HCT116 (cell line): ENCODE results near the gene ELF2. TPM values are rescaled to one million over a fixed set of nuclear protein-coding genes. Genes with fewer than 3 reads are reported as not detected.

Source experiments
- ATAC-seq: fragments of 200-7000 bp; cut with Tn5 transposase; 2 replicates; pipeline ENCODE4 v1.9.1; 2020; ENCODE audit warnings: mild to moderate bottlenecking, moderate library complexity
- BruUV-seq: library from RNA; stranded (reverse); fragments of 400-500 nt; replicated peaks from 2 replicates; lab custom pipeline; 2021; lab: Mats Ljungman, UMichigan
- CTCF ChIA-PET: fragments of 300-600 bp; sonication (Branson Sonifier 250); formaldehyde crosslinking; loops from one replicate; lab custom pipeline; 2021; ENCODE audit warnings: antibody characterized with exemption; lab: Charles Lee
- POLR2A ChIA-PET: fragments of 300-600, 350-600 bp; sonication (Branson Sonifier 250); formaldehyde crosslinking; loops from one replicate; lab custom pipeline; 2021; ENCODE audit warnings: antibody characterized with exemption; lab: Charles Lee
- RAD21 ChIA-PET, 2 experiments: fragments of 300-600 bp; sonication (Branson Sonifier 250); formaldehyde crosslinking; loops; one replicate each; lab custom pipeline; 2023; ENCODE audit warnings: low total read pairs in 2 of 2; ENCODE audit not compliant: uncharacterized antibody in 2 of 2, unreplicated experiment in 2 of 2, low non-redundant PET in 1 of 2; lab: Charles Lee
- DNase-seq: peaks from one replicate; pipeline ENCODE4 v3.0.0-alpha.2; 2010; ENCODE audit warnings: low read depth, low spot score
- H2AFZ ChIP-seq: fragments of 200-600 bp; shearing (Covaris generic), sonication (generic); 2 replicates; pipeline ENCODE4 v1.6.1; 2017; ENCODE audit warnings: low read depth, mixed run types, mixed read lengths, antibody characterized with exemption, low read length; ENCODE audit not compliant: poor library complexity, severe bottlenecking
- H3K27ac ChIP-seq: 2 replicates; pipeline ENCODE4 v1.5.1; 2012; ENCODE audit warnings: low read depth, low read length
- H3K27me3 ChIP-seq: fragments of 200-600 bp; sonication (generic); 2 replicates; pipeline ENCODE4 v1.6.1; 2016; ENCODE audit warnings: mixed run types, low read length, mixed read lengths; ENCODE audit not compliant: insufficient read depth
- H3K36me3 ChIP-seq, 2 experiments: fragments of 200-500 bp in 1 of 2; fragments of 200-600 bp in 1 of 2; sonication (Bioruptor generic) in 1 of 2; sonication (generic) in 1 of 2; 2 replicates each; pipeline versions ENCODE4 v1.5.1 to v1.6.1; 2014 to 2016; ENCODE audit warnings: low read length in 2 of 2, inconsistent platforms in 1 of 2, mixed read lengths in 1 of 2, mixed run types in 1 of 2; ENCODE audit not compliant: insufficient read depth in 2 of 2, control insufficient read depth in 1 of 2
- H3K4me1 ChIP-seq, 2 experiments: fragments of 200-600 bp in 1 of 2; sonication (generic) in 1 of 2; 2 replicates each; pipeline versions ENCODE4 v1.5.1 to v1.6.1; 2012 to 2017; ENCODE audit warnings: low read length in 2 of 2, inconsistent platforms in 1 of 2, mild to moderate bottlenecking in 1 of 2, mixed read lengths in 1 of 2, mixed run types in 1 of 2, moderate library complexity in 1 of 2; ENCODE audit not compliant: insufficient read depth in 2 of 2, control insufficient read depth in 1 of 2
- H3K4me2 ChIP-seq: fragments of 200-600 bp; sonication (generic); 2 replicates; pipeline ENCODE4 v1.6.1; 2017; ENCODE audit warnings: mixed run types, low read length, mixed read lengths
- H3K4me3 ChIP-seq, 2 experiments: fragments of 200-600 bp in 1 of 2; sonication (generic) in 1 of 2; replicated peaks in 1 of 2; 2 replicates each; pipeline ENCODE4 v1.5.1; 2011 to 2016; ENCODE audit warnings: low read length in 2 of 2, control low read depth in 1 of 2, low read depth in 1 of 2, mild to moderate bottlenecking in 1 of 2, mixed read lengths in 1 of 2, mixed run types in 1 of 2
- H3K79me2 ChIP-seq: fragments of 200-600 bp; sonication (generic); 2 replicates; pipeline ENCODE4 v1.6.1; 2017; ENCODE audit warnings: mild to moderate bottlenecking, mixed run types, low read length, moderate library complexity, mixed read lengths; ENCODE audit not compliant: insufficient read depth
- H3K9ac ChIP-seq: fragments of 200-600 bp; sonication (generic); 2 replicates; pipeline ENCODE4 v1.6.1; 2016; ENCODE audit warnings: low read length, mixed read lengths
- H3K9me2 ChIP-seq: fragments of 200-600 bp; sonication (generic), shearing (Covaris generic); 2 replicates; pipeline ENCODE4 v1.6.1; 2017; ENCODE audit warnings: mixed run types, mild to moderate bottlenecking, moderate library complexity; ENCODE audit not compliant: insufficient read depth
- H3K9me3 ChIP-seq, 2 experiments: fragments of 200-500 bp in 1 of 2; fragments of 200-600 bp in 1 of 2; sonication (Bioruptor generic) in 1 of 2; sonication (generic) in 1 of 2; 2 replicates each; pipeline ENCODE4 v1.6.1; 2014 to 2017; ENCODE audit warnings: low read length in 2 of 2, mixed read lengths in 2 of 2, inconsistent platforms in 1 of 2, low read depth in 1 of 2, mild to moderate bottlenecking in 1 of 2, mixed run types in 1 of 2, moderate library complexity in 1 of 2; ENCODE audit not compliant: control insufficient read depth in 1 of 2, insufficient read depth in 1 of 2
- H4K20me1 ChIP-seq: fragments of 200-600 bp; sonication (generic), shearing (Covaris generic); 2 replicates; pipeline ENCODE4 v1.6.1; 2017; ENCODE audit warnings: mixed run types, mild to moderate bottlenecking, moderate library complexity; ENCODE audit not compliant: insufficient read depth
- CEBPB ChIP-seq: IDR thresholded peaks from 2 replicates; pipeline ENCODE4 v1.6.1; 2012; ENCODE audit warnings: low read depth
- ELF1 ChIP-seq: IDR thresholded peaks from 2 replicates; pipeline ENCODE4 v1.6.1; 2012; ENCODE audit warnings: low read depth, borderline replicate concordance
- EZH2phosphoT487 ChIP-seq: fragments of 200-600 bp; IDR thresholded peaks from 2 replicates; pipeline ENCODE4 v1.6.1; 2018; ENCODE audit warnings: antibody characterized with exemption, borderline replicate concordance
- JUND ChIP-seq: IDR thresholded peaks from 2 replicates; pipeline ENCODE4 v1.6.1; 2012
- POLR2A ChIP-seq: IDR thresholded peaks from 2 replicates; pipeline ENCODE4 v1.7.0; 2011; ENCODE audit warnings: borderline replicate concordance; ENCODE audit not compliant: insufficient read depth, insufficient read length; ENCODE audit errors: extremely low read depth
- POLR2AphosphoS5 ChIP-seq: IDR thresholded peaks from 2 replicates; pipeline ENCODE4 v1.6.1; 2011; ENCODE audit warnings: mild to moderate bottlenecking, low read depth, low read length, moderate library complexity
- RAD21 ChIP-seq: IDR thresholded peaks from 2 replicates; pipeline ENCODE4 v1.6.1; 2012; ENCODE audit warnings: low read depth, mild to moderate bottlenecking
- SP1 ChIP-seq: IDR thresholded peaks from 2 replicates; pipeline ENCODE4 v1.6.1; 2012; ENCODE audit warnings: low read depth
- TCF7L2 ChIP-seq: IDR thresholded peaks from 2 replicates; pipeline ENCODE4 v1.7.0; 2011; ENCODE audit warnings: borderline replicate concordance, inconsistent platforms; ENCODE audit not compliant: insufficient read depth, insufficient read length; ENCODE audit errors: extremely low read depth
- YY1 ChIP-seq: IDR thresholded peaks from 2 replicates; pipeline ENCODE4 v1.6.1; 2011; ENCODE audit warnings: low read length, low read depth, moderate library complexity, mild to moderate bottlenecking; ENCODE audit not compliant: insufficient replicate concordance; ENCODE audit errors: extremely low read depth
- ZFX ChIP-seq: fragments of 450-650 bp; IDR thresholded peaks from 2 replicates; pipeline ENCODE4 v1.6.1; 2017
- intact Hi-C: fragments of 100-400 bp; cut with micrococcal nuclease; formaldehyde crosslinking; loops from 2 replicates; pipeline ENCODE4 v1.10.0; 2022
- total RNA-seq: library from RNA; stranded (reverse); gene quantifications from one replicate; pipeline ENCODE4 v1.2.1, GENCODE V29; 2021; ENCODE audit not compliant: unreplicated experiment
- TF ChIP-seq, protein P1 (sequence below): IDR thresholded peaks from 2 replicates; pipeline ENCODE4 v1.6.1; 2012
- TF ChIP-seq, protein P2 (sequence below): IDR thresholded peaks from 2 replicates; pipeline ENCODE4 v1.6.1; 2012
- TF ChIP-seq, protein P3 (sequence below): IDR thresholded peaks from 2 replicates; pipeline ENCODE4 v1.6.1; 2012; ENCODE audit warnings: low read depth

ELF2 gene
- total RNA-seq, 1 experiment from 2014 or later = 28.2 TPM

DNA sequence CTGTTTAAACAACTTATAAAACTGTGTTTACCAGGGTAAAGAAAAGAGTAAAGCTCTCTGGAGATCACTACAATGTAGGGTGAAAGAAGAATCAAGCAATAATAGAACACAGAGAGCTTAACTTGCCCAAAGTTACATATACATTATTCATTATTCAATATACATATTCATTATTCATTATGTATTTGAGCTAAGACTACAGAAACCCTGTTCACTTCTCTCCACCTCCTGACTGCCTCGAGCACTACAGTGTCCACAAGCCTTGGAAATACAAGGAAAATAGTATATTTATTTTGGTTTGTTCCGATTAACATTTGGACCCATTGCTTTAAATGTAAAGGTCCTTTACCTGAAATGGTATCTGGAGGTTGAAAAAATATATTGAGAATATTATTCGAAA lies 35.9 kb upstream of the ELF2 start:
- DNase-seq (no peak), ATAC-seq (no peak)
- H3K9me3 ChIP-seq = no peaks in the 10 kb centered on the region
- peaks cover 0 to 5% of the 10 kb centered on the region in 2 experiments; a peak in 1 of 4 replicates for H3K4me1 ChIP-seq
- no peak overlapping the region for H3K4me2 ChIP-seq
- H3K9me2 ChIP-seq = no peaks in the 10 kb centered on the region
- H4K20me1 ChIP-seq = no peaks in the 10 kb centered on the region
- CTCF ChIA-PET = interaction anchor here (0.6 kb wide), 1 partner anchor 182 kb away, joined by 3 read pairs; no protein-coding TSS in a partner anchor
- intact Hi-C loops = no loop called here
- TF ChIP-seq, protein P1, sequence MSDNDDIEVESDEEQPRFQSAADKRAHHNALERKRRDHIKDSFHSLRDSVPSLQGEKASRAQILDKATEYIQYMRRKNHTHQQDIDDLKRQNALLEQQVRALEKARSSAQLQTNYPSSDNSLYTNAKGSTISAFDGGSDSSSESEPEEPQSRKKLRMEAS = no peak
- TF ChIP-seq ZFX = no peak
- no peak for TF ChIP-seq ELF1
- no peak for TF ChIP-seq JUND
- TF ChIP-seq, protein P2, sequence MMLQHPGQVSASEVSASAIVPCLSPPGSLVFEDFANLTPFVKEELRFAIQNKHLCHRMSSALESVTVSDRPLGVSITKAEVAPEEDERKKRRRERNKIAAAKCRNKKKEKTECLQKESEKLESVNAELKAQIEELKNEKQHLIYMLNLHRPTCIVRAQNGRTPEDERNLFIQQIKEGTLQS = no peak
- TF ChIP-seq EZH2phosphoT487 = no peak
- no peak for TF ChIP-seq SP1
- TF ChIP-seq YY1 = no peak
- no peak for TF ChIP-seq RAD21
- no peak for TF ChIP-seq TCF7L2
- TF ChIP-seq, protein P3, sequence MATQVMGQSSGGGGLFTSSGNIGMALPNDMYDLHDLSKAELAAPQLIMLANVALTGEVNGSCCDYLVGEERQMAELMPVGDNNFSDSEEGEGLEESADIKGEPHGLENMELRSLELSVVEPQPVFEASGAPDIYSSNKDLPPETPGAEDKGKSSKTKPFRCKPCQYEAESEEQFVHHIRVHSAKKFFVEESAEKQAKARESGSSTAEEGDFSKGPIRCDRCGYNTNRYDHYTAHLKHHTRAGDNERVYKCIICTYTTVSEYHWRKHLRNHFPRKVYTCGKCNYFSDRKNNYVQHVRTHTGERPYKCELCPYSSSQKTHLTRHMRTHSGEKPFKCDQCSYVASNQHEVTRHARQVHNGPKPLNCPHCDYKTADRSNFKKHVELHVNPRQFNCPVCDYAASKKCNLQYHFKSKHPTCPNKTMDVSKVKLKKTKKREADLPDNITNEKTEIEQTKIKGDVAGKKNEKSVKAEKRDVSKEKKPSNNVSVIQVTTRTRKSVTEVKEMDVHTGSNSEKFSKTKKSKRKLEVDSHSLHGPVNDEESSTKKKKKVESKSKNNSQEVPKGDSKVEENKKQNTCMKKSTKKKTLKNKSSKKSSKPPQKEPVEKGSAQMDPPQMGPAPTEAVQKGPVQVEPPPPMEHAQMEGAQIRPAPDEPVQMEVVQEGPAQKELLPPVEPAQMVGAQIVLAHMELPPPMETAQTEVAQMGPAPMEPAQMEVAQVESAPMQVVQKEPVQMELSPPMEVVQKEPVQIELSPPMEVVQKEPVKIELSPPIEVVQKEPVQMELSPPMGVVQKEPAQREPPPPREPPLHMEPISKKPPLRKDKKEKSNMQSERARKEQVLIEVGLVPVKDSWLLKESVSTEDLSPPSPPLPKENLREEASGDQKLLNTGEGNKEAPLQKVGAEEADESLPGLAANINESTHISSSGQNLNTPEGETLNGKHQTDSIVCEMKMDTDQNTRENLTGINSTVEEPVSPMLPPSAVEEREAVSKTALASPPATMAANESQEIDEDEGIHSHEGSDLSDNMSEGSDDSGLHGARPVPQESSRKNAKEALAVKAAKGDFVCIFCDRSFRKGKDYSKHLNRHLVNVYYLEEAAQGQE = no peak
- TF ChIP-seq POLR2A = no peak
- TF ChIP-seq CEBPB = no peak
- TF ChIP-seq POLR2AphosphoS5 = no peak
- TF ChIP-seq, all 23 proteins: peak for 0
- Histone ChIP-seq H3K4me3 (no peak overlapping the region), H2AFZ (no peak overlapping the region), H3K27ac (no peak overlapping the region), H3K9ac (no peak overlapping the region), H3K36me3 (no peaks in the 10 kb centered on the region), H3K27me3 (no peaks in the 10 kb centered on the region), H3K79me2 (no peaks in the 10 kb centered on the region)
- POLR2A ChIA-PET = no interaction called here
- RAD21 ChIA-PET = no interaction called here
- BruUV-seq = no TSS peak
